Liver (tissue), 9 donors: ENCODE data around the gene CDK15. TPM values are rescaled to one million over a fixed set of nuclear protein-coding genes. Genes with fewer than 3 reads are reported as not detected.

ENCODE experiments used
- DNase-seq: peaks from one replicate; pipeline ENCODE4 v3.0.0-alpha.2; 2017; ENCODE audit warnings: low spot score
- H3K27ac ChIP-seq, 2 donors: one replicate each; pipeline ENCODE4 v1.7.0; 2013; ENCODE audit warnings: inconsistent platforms in 2 of 2, low read length in 2 of 2, control low read depth in 1 of 2, low read depth in 1 of 2, mild to moderate bottlenecking in 1 of 2
- H3K27me3 ChIP-seq, 4 donors: one replicate each; pipeline versions ENCODE4 v1.6.1 to v1.7.0; 2013; ENCODE audit warnings: low read length in 3 of 4, inconsistent platforms in 1 of 4, mild to moderate bottlenecking in 1 of 4, moderate library complexity in 1 of 4; ENCODE audit not compliant: control insufficient read depth in 4 of 4, insufficient read depth in 4 of 4
- H3K36me3 ChIP-seq, 4 donors: one replicate each; pipeline versions ENCODE4 v1.6.1 to v1.7.0; 2013; ENCODE audit warnings: low read length in 3 of 4, mild to moderate bottlenecking in 3 of 4, low read depth in 1 of 4, moderate library complexity in 1 of 4; ENCODE audit not compliant: control insufficient read depth in 4 of 4, insufficient read depth in 3 of 4
- H3K4me1 ChIP-seq, 4 donors: one replicate each; pipeline versions ENCODE4 v1.6.1 to v1.7.0; 2013; ENCODE audit warnings: low read length in 3 of 4, mild to moderate bottlenecking in 3 of 4, moderate library complexity in 1 of 4; ENCODE audit not compliant: control insufficient read depth in 4 of 4, insufficient read depth in 4 of 4
- H3K4me3 ChIP-seq, 3 donors: one replicate each; pipeline versions ENCODE4 v1.6.1 to v1.7.0; 2013; ENCODE audit warnings: low read length in 3 of 3, control low read depth in 1 of 3, low read depth in 1 of 3, mild to moderate bottlenecking in 1 of 3
- H3K9ac ChIP-seq, 2 donors: one replicate each; pipeline ENCODE4 v1.7.0; 2013; ENCODE audit warnings: low read length in 2 of 2, mild to moderate bottlenecking in 2 of 2, moderate library complexity in 2 of 2, control low read depth in 1 of 2, low read depth in 1 of 2
- H3K9me3 ChIP-seq, 4 donors: one replicate each; pipeline versions ENCODE4 v1.6.1 to v1.7.0; 2013; ENCODE audit warnings: low read length in 3 of 4; ENCODE audit not compliant: control insufficient read depth in 4 of 4
- EGR1 ChIP-seq, 2 donors: IDR thresholded peaks; 2 replicates each; pipeline ENCODE4 v1.6.1; 2016 to 2018; ENCODE audit warnings: antibody characterized with exemption in 2 of 2, low read depth in 2 of 2
- FOXA1 ChIP-seq: IDR thresholded peaks from 2 replicates; pipeline ENCODE4 v1.6.1; 2016; ENCODE audit warnings: antibody characterized with exemption
- FOXA2 ChIP-seq: IDR thresholded peaks from 2 replicates; pipeline ENCODE4 v1.6.1; 2016; ENCODE audit warnings: antibody characterized with exemption
- GABPA ChIP-seq, 2 donors: IDR thresholded peaks in 1 of 2; conservative IDR thresholded peaks in 1 of 2; 2 replicates each; pipeline ENCODE4 v1.6.1; 2016; ENCODE audit warnings: antibody characterized with exemption in 2 of 2, mild to moderate bottlenecking in 1 of 2, moderate library complexity in 1 of 2
- HNF4A ChIP-seq, 2 donors: conservative IDR thresholded peaks; 2 replicates each; pipeline ENCODE4 v1.6.1; 2016; ENCODE audit warnings: antibody characterized with exemption in 2 of 2, mild to moderate bottlenecking in 2 of 2
- HNF4G ChIP-seq: IDR thresholded peaks from 2 replicates; pipeline ENCODE4 v1.6.1; 2016; ENCODE audit warnings: antibody characterized with exemption
- NR2F2 ChIP-seq: IDR thresholded peaks from 2 replicates; pipeline ENCODE4 v1.6.1; 2016; ENCODE audit warnings: antibody characterized with exemption
- RAD21 ChIP-seq, 2 donors: IDR thresholded peaks; 2 replicates each; pipeline ENCODE4 v1.6.1; 2016; ENCODE audit warnings: antibody characterized with exemption in 2 of 2, mild to moderate bottlenecking in 2 of 2
- TAF1 ChIP-seq: conservative IDR thresholded peaks from 2 replicates; pipeline ENCODE4 v1.6.1; 2016; ENCODE audit warnings: antibody characterized with exemption, mild to moderate bottlenecking
- WGBS: extraction: QIAGEN DNeasy Blood & Tissue Kit; methylation state at CpG from one replicate; pipeline ENCODE4 v1.1.7; 2013; 5-methylcytosine and 5-hydroxymethylcytosine counted together
- polyA plus RNA-seq, 2 donors: library from polyadenylated mRNA; stranded (reverse) in 1 of 2; unstranded in 1 of 2; fragments of 200-250 nt in 1 of 2; fragments of >200 nt in 1 of 2; fragmentation: Nextera tagmentation in 1 of 2; extraction: Ambion mirVana in 1 of 2; gene quantifications; one replicate each; pipeline versions ENCODE4 v1.2.1 to v1.2.3, GENCODE V29; 2013 to 2015
- total RNA-seq, 2 donors: library from RNA; depleted of rRNA; stranded (reverse); fragments of >200 nt; gene quantifications; one replicate each; pipeline ENCODE4 v1.2.3, GENCODE V29; 2014
- TF ChIP-seq, protein P1 (sequence below): fragments of 150-350 bp; IDR thresholded peaks from 2 replicates; pipeline ENCODE4 v1.5.1; 2017; ENCODE audit warnings: improper control_type of control experiment, low read depth, low read length; ENCODE audit not compliant: missing input control
- TF ChIP-seq, protein P2 (sequence below): IDR thresholded peaks from 2 replicates; pipeline ENCODE4 v1.6.1; 2016; ENCODE audit warnings: antibody characterized with exemption
- TF ChIP-seq, protein P3 (sequence below): IDR thresholded peaks from 2 replicates; pipeline ENCODE4 v1.6.1; 2016; ENCODE audit warnings: antibody characterized with exemption
- TF ChIP-seq, protein P4 (sequence below): IDR thresholded peaks from 2 replicates; pipeline ENCODE4 v1.6.1; 2016; ENCODE audit warnings: antibody characterized with exemption
- TF ChIP-seq, protein P5 (sequence below): IDR thresholded peaks from 2 replicates; pipeline ENCODE4 v1.6.1; 2016; ENCODE audit warnings: antibody characterized with exemption, mild to moderate bottlenecking
- donor health status: healthy.
- donor health status: healthy.
- donor health status: healthy.
- donor health status: healthy.
- donor health status: healthy.

CDK15 gene
- total and polyA plus RNA-seq, 4 donors, result under 0.01 to 0.47 (median 0.06) TPM; not detected in 1

DNA sequence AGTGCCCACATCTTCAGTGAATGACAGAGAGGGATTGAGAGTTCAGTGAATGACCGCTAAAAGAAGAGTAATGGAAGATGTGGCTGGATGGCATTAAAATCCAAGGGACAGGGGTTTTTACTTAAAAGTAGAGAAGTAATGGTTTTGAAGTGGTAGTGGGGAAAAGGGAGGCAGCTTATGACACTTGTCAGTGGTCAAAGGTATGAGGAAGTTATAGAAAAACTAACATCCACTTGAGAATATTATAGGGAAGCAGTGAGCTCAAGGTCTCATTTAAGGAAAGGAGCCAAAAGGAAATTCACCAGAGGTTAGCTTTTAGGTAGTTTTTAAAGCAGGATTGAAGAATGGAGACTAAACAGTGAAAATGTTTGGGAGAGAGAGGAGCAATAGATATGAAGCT lies 24.3 kb downstream of the CDK15 start:
- H3K36me3 ChIP-seq, result no peaks in the 10 kb centered on the region
- TF ChIP-seq, protein P1, sequence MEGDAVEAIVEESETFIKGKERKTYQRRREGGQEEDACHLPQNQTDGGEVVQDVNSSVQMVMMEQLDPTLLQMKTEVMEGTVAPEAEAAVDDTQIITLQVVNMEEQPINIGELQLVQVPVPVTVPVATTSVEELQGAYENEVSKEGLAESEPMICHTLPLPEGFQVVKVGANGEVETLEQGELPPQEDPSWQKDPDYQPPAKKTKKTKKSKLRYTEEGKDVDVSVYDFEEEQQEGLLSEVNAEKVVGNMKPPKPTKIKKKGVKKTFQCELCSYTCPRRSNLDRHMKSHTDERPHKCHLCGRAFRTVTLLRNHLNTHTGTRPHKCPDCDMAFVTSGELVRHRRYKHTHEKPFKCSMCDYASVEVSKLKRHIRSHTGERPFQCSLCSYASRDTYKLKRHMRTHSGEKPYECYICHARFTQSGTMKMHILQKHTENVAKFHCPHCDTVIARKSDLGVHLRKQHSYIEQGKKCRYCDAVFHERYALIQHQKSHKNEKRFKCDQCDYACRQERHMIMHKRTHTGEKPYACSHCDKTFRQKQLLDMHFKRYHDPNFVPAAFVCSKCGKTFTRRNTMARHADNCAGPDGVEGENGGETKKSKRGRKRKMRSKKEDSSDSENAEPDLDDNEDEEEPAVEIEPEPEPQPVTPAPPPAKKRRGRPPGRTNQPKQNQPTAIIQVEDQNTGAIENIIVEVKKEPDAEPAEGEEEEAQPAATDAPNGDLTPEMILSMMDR, result no peak
- TF ChIP-seq FOXA1 (no peak), RAD21 (IDR thresholded peaks at IDR 0.05) (no peak), HNF4G (no peak)
- H3K4me3 ChIP-seq, result no peak overlapping the region
- H3K27me3 ChIP-seq, result no peaks in the 10 kb centered on the region
- 95% methylated on average over 1 of the region's 1 CpG for WGBS
- no peaks in the 10 kb centered on the region for H3K4me1 ChIP-seq
- no peak for DNase-seq
- H3K27ac ChIP-seq, result no peak overlapping the region
- H3K9ac ChIP-seq, result no peak overlapping the region
- no peaks in the 10 kb centered on the region for H3K9me3 ChIP-seq

DNA sequence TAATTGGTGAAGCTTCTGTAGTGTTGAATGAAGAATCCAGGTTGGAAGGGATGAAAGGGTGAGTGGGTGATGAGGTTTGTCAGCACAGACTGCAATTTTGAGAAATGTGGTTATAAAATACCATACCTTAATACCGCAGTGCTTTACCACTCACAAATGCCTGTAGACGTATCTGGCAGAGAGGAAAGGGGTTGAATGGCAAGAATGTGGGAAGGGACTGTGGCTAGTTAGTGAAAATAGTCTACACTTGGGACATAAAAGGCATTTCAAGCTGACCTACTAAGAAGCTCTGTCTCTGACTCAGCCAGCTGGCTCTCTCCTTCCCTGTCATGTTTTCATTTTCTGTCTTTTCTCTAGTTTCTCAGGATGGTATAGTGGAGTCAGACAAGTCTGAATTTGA lies 25.1 kb downstream of the CDK15 start:
- H3K27ac ChIP-seq, result no peak overlapping the region
- no peak overlapping the region for H3K9ac ChIP-seq
- no peaks in the 10 kb centered on the region for H3K27me3 ChIP-seq
- no peak for DNase-seq
- H3K4me3 ChIP-seq, result no peak overlapping the region
- 81% methylated on average over 2 of the region's 2 CpGs for WGBS
- TF ChIP-seq GABPA (IDR thresholded peaks at IDR 0.05 in 1 of 2, conservative IDR thresholded peaks at IDR 0.05 in 1 of 2), result no peak
- no peak for TF ChIP-seq HNF4G
- no peak for TF ChIP-seq FOXA2
- TF ChIP-seq EGR1 (IDR thresholded peaks at IDR 0.05; ENCODE audit: low read depth in 2 of 2), result no peak
- TF ChIP-seq, protein P2, sequence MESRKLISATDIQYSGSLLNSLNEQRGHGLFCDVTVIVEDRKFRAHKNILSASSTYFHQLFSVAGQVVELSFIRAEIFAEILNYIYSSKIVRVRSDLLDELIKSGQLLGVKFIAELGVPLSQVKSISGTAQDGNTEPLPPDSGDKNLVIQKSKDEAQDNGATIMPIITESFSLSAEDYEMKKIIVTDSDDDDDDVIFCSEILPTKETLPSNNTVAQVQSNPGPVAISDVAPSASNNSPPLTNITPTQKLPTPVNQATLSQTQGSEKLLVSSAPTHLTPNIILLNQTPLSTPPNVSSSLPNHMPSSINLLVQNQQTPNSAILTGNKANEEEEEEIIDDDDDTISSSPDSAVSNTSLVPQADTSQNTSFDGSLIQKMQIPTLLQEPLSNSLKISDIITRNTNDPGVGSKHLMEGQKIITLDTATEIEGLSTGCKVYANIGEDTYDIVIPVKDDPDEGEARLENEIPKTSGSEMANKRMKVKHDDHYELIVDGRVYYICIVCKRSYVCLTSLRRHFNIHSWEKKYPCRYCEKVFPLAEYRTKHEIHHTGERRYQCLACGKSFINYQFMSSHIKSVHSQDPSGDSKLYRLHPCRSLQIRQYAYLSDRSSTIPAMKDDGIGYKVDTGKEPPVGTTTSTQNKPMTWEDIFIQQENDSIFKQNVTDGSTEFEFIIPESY, result no peak
- TF ChIP-seq, protein P3, sequence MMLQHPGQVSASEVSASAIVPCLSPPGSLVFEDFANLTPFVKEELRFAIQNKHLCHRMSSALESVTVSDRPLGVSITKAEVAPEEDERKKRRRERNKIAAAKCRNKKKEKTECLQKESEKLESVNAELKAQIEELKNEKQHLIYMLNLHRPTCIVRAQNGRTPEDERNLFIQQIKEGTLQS, result no peak
- no peak for TF ChIP-seq HNF4A (conservative IDR thresholded peaks at IDR 0.05)
- TF ChIP-seq, protein P4, sequence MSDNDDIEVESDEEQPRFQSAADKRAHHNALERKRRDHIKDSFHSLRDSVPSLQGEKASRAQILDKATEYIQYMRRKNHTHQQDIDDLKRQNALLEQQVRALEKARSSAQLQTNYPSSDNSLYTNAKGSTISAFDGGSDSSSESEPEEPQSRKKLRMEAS, result no peak
- TF ChIP-seq, protein P1, result no peak
- TF ChIP-seq RAD21 (IDR thresholded peaks at IDR 0.05), result no peak
- no peak for TF ChIP-seq FOXA1
- H3K36me3 ChIP-seq, result no peaks in the 10 kb centered on the region
- H3K4me1 ChIP-seq, result no peaks in the 10 kb centered on the region
- H3K9me3 ChIP-seq, result no peaks in the 10 kb centered on the region

DNA sequence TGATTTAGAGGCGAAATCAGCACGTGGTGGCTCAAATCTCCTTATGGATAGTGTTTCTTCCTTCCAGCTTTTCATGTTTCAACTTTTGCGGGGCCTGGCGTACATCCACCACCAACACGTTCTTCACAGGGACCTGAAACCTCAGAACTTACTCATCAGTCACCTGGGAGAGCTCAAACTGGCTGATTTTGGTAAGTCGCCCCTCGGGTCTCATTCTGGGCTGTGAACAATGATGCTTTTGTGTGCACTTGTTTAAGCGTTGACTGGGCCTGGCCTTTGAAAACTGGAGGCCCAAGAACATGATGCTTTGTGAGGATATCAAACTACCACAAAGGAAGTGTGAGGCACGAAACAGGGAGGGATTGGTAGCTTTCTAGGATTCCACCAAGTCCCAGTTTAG lies 27.4 kb downstream of the CDK15 start:
- no peak for DNase-seq
- Histone ChIP-seq H3K27ac (no peak overlapping the region), H3K4me3 (no peak overlapping the region), H3K27me3 (no peaks in the 10 kb centered on the region), H3K9ac (no peak overlapping the region), H3K4me1 (no peaks in the 10 kb centered on the region), H3K36me3 (no peaks in the 10 kb centered on the region), H3K9me3 (no peaks in the 10 kb centered on the region)
- WGBS, result 85% methylated on average over 9 of the region's 9 CpGs
- TF ChIP-seq TAF1 (no peak), FOXA2 (no peak), EGR1 (IDR thresholded peaks at IDR 0.05; ENCODE audit: low read depth in 2 of 2) (no peak), HNF4A (conservative IDR thresholded peaks at IDR 0.05) (no peak), NR2F2 (no peak), FOXA1 (no peak), HNF4G (no peak), RAD21 (IDR thresholded peaks at IDR 0.05) (no peak)
- TF ChIP-seq, protein P2, result no peak
- TF ChIP-seq, protein P5, sequence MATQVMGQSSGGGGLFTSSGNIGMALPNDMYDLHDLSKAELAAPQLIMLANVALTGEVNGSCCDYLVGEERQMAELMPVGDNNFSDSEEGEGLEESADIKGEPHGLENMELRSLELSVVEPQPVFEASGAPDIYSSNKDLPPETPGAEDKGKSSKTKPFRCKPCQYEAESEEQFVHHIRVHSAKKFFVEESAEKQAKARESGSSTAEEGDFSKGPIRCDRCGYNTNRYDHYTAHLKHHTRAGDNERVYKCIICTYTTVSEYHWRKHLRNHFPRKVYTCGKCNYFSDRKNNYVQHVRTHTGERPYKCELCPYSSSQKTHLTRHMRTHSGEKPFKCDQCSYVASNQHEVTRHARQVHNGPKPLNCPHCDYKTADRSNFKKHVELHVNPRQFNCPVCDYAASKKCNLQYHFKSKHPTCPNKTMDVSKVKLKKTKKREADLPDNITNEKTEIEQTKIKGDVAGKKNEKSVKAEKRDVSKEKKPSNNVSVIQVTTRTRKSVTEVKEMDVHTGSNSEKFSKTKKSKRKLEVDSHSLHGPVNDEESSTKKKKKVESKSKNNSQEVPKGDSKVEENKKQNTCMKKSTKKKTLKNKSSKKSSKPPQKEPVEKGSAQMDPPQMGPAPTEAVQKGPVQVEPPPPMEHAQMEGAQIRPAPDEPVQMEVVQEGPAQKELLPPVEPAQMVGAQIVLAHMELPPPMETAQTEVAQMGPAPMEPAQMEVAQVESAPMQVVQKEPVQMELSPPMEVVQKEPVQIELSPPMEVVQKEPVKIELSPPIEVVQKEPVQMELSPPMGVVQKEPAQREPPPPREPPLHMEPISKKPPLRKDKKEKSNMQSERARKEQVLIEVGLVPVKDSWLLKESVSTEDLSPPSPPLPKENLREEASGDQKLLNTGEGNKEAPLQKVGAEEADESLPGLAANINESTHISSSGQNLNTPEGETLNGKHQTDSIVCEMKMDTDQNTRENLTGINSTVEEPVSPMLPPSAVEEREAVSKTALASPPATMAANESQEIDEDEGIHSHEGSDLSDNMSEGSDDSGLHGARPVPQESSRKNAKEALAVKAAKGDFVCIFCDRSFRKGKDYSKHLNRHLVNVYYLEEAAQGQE, result no peak
- TF ChIP-seq, protein P3, result no peak
